Adrenal gland (tissue), 12 donors: Measurements from ENCODE around the gene METTL15. TPM values are rescaled to one million over a fixed set of nuclear protein-coding genes. Genes with fewer than 3 reads are reported as not detected.

Source experiments
- DNase-seq, 7 donors: peaks; one replicate each; pipeline ENCODE4 v3.0.0-alpha.2; 2019 to 2020
- H3K27ac ChIP-seq, 5 donors: fragments of 200-600 bp; sonication (generic) in 4 of 5; 1 replicate in 3 of 5; 2 replicates in 2 of 5; pipeline versions ENCODE4 v1.5.1 to v1.8.0; 2016 to 2020; ENCODE audit warnings: mild to moderate bottlenecking in 1 of 5
- H3K27me3 ChIP-seq: fragments of 200-600 bp; 2 replicates; pipeline ENCODE4 v1.8.0; 2021
- H3K36me3 ChIP-seq, 2 donors: fragments of 200-600 bp; replicated peaks in 1 of 2; 1 replicate in 1 of 2; 2 replicates in 1 of 2; pipeline versions ENCODE4 v1.5.1 to v1.8.0; 2018 to 2022
- H3K4me1 ChIP-seq, 2 donors: fragments of 200-600 bp; replicated peaks in 1 of 2; 1 replicate in 1 of 2; 2 replicates in 1 of 2; pipeline versions ENCODE4 v1.5.1 to v1.8.0; 2018 to 2021
- H3K4me3 ChIP-seq, 4 donors: fragments of 200-600 bp; sonication (generic) in 3 of 4; one replicate each; pipeline ENCODE4 v1.5.1; 2016 to 2018
- H3K9me3 ChIP-seq, 3 donors: fragments of 200-600 bp; sonication (generic) in 1 of 3; replicated peaks in 1 of 3; 1 replicate in 2 of 3; 2 replicates in 1 of 3; pipeline versions ENCODE4 v1.5.1 to v1.8.0; 2016 to 2021
- POLR2A ChIP-seq, 2 donors: fragments of 450-650 bp; IDR thresholded peaks; one replicate each; pipeline ENCODE4 v1.6.1; 2017; ENCODE audit warnings: antibody characterized with exemption in 2 of 2, mild to moderate bottlenecking in 2 of 2, moderate library complexity in 1 of 2
- WGBS, 4 donors: extraction: QIAGEN DNeasy Blood & Tissue Kit in 2 of 4; methylation state at CpG; one replicate each; pipeline versions ENCODE4 v1.1.5 to v1.1.7; 2013 to 2017; 5-methylcytosine and 5-hydroxymethylcytosine counted together
- intact Hi-C, 2 donors: fragments of 100-400 bp; cut with DNase I; formaldehyde crosslinking; loops; one replicate each; pipeline versions ENCODE4 v1.14.1 to v1.15.0; 2022 to 2023
- polyA plus RNA-seq, 3 donors: library from polyadenylated mRNA; stranded (reverse); fragments of 200-250 nt in 2 of 3; fragments of 350-450 nt in 1 of 3; fragmentation: Illumina TruSeq in 1 of 3; extraction: RNeasy Lipid Tissue Mini Kit (QIAGEN cat#74804) in 1 of 3; gene quantifications; one replicate each; pipeline ENCODE4 v1.2.3, GENCODE V29; 2013 to 2014
- total RNA-seq, 9 donors: library from RNA; depleted of rRNA in 4 of 9; stranded (reverse); fragments of >200 nt in 4 of 9; fragments of 120-200 nt in 1 of 9; fragmentation: NEBNext Ultra II Directional in 1 of 9; extraction: Animal tissue kit (Norgen Biotek cat#: 25700) in 1 of 9; gene quantifications; one replicate each; pipeline versions ENCODE4 v1.1.0 to v1.2.4, GENCODE V29; 2013 to 2023
- TF ChIP-seq, protein P1 (sequence below), 6 experiments: fragments of 450-650 bp in 4 of 6; fragments of 200-600 bp in 2 of 6; sonication (generic) in 1 of 6; IDR thresholded peaks; 1 replicate in 5 of 6; 2 replicates in 1 of 6; pipeline versions ENCODE4 v1.5.1 to v1.8.0; 2016 to 2021; ENCODE audit warnings: antibody characterized with exemption in 6 of 6, mild to moderate bottlenecking in 2 of 6, moderate library complexity in 1 of 6
- donor health status: healthy with polysubstance abuse.
- donor health status: Bipolar disorder and iron deficiency.
- donor health status: DM: yes; HTN: yes; CAD: no.
- donor health status: DM: no; HTN: no; CAD: no.
- donor health status: DM: no; HTN: no; CAD: no.
- donor health status: DM: yes; HTN: yes; CAD: no.

Gene METTL15
- total and polyA plus RNA-seq, 12 donors: 7.4 to 45.5 (median 17.3) TPM

DNA sequence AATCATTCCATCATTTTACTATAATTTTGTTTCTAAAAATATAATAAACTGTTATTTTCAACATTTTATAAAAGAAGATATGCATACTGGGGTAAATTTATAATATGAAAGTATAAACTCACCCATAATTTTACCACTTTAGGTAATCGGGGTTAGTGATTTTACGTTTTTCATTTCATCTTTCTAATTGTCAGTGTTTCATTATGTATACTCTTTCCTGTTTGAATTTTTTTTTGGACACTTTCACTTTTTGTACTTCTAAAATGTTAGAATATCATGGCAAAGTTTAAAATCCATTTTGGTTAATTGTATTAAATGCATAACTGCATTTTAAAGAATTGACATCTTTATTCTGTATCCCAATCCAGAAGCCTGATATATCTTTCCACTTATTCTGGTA, 115.8 kb downstream of the METTL15 start:
- peaks cover 0 to 6% (median 0%) of the 10 kb centered on the region in 3 donors for H3K9me3 ChIP-seq
- H3K27me3 ChIP-seq: no peaks in the 10 kb centered on the region
- H3K4me3 ChIP-seq: no peak overlapping the region
- no peak overlapping the region for H3K27ac ChIP-seq
- TF ChIP-seq, protein P1, sequence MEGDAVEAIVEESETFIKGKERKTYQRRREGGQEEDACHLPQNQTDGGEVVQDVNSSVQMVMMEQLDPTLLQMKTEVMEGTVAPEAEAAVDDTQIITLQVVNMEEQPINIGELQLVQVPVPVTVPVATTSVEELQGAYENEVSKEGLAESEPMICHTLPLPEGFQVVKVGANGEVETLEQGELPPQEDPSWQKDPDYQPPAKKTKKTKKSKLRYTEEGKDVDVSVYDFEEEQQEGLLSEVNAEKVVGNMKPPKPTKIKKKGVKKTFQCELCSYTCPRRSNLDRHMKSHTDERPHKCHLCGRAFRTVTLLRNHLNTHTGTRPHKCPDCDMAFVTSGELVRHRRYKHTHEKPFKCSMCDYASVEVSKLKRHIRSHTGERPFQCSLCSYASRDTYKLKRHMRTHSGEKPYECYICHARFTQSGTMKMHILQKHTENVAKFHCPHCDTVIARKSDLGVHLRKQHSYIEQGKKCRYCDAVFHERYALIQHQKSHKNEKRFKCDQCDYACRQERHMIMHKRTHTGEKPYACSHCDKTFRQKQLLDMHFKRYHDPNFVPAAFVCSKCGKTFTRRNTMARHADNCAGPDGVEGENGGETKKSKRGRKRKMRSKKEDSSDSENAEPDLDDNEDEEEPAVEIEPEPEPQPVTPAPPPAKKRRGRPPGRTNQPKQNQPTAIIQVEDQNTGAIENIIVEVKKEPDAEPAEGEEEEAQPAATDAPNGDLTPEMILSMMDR (IDR thresholded peaks at IDR 0.05): no peak
- no peak for TF ChIP-seq POLR2A (IDR thresholded peaks at IDR 0.05)
- no peaks in the 10 kb centered on the region for H3K36me3 ChIP-seq
- no peaks in the 10 kb centered on the region for H3K4me1 ChIP-seq
- intact Hi-C loops: no loop called here
- DNase-seq: no peak
- 89 to 96% (median 95%) methylated on average over 2 of the region's 2 CpGs for WGBS, 4 donors

DNA sequence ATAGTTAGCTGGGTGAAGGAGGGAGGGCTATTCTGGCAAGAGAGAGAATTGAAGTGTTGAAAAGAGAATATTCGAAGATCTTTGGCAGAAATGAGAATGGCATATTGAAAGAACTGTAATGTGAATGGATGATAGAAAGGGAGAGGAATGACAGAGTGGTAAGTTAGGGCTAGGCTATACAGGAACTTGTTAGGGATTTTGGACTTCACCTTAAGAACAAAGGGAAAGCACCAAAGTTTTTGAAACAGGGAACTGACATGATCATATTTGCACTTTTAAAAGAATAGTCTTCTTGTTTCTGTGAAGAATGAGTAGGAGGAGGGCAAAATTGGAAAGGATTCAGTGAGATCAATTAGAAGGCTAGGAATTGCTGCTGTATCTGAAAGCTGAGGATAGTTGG, 119.3 kb downstream of the METTL15 start:
- H3K9me3 ChIP-seq: peaks cover 0 to 6% (median 0%) of the 10 kb centered on the region in 3 donors
- no peaks in the 10 kb centered on the region for H3K4me1 ChIP-seq
- intact Hi-C loops: no loop called here
- TF ChIP-seq, protein P1 (IDR thresholded peaks at IDR 0.05): no peak
- TF ChIP-seq POLR2A (IDR thresholded peaks at IDR 0.05): no peak
- no peak overlapping the region for H3K27ac ChIP-seq
- whole genome bisulfite sequencing, 4 donors: 86 to 99% (median 95%) methylated on average over 1 of the region's 1 CpG
- no peaks in the 10 kb centered on the region for H3K27me3 ChIP-seq
- DNase-seq: no peak
- no peak overlapping the region for H3K4me3 ChIP-seq
- H3K36me3 ChIP-seq: no peaks in the 10 kb centered on the region

DNA sequence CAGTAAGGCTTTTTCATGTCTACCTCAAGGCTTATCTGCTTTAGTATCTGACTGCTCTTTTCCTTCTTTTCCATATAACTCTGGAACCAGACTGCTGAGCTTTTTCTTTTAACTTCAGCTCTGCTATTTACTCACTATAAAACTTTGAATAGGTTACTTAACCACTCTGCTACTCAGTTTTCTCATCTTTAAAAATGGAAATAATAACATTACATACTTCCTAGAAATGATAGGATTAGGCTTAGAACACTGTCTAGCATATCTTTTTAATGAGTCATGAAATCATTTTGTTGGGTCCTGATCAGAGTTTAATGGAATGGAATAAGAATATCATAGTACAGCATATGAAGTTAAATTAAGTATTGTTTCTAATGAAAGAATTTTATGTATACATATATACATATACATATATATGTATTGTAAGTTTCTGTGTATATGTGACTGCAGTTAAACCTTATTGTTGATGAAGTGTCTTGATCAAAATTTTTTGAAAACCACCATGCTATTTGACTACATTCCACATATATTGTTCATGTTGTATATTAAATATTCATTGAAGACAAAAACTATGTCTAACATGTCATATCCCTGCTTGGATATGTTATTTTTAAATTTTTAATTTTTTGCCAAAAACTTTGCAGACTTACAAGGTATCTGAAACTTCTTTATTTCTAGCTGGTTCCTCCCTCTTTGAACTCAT, 120.2 kb downstream of the METTL15 start:
- no peak for DNase-seq
- peaks cover 0 to 6% (median 0%) of the 10 kb centered on the region in 3 donors for H3K9me3 ChIP-seq
- no peaks in the 10 kb centered on the region for H3K27me3 ChIP-seq
- no peak overlapping the region for H3K4me3 ChIP-seq
- H3K36me3 ChIP-seq: no peaks in the 10 kb centered on the region
- intact Hi-C loops: no loop called here
- no peak overlapping the region for H3K27ac ChIP-seq
- no peaks in the 10 kb centered on the region for H3K4me1 ChIP-seq
- no peak for TF ChIP-seq POLR2A (IDR thresholded peaks at IDR 0.05)
- TF ChIP-seq, protein P1 (IDR thresholded peaks at IDR 0.05): no peak

DNA sequence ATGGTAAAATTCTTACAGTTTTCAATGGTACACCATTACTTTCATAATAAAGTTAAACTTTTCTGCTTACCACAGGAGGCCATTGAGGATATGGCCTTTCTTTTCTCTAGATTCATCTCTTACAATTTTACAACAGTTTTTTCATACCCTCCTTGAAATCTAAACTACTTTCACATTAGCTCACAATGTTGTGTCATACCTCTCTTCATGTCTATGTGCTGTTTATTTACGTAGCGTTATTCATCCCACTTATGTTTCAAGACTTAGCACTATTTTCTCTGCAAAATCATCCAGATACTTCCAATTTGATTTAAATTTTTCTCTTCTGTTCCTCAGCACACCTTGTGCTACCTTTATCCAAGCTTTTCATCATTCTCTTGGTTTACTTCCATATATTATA, 123.3 kb downstream of the METTL15 start:
- Histone ChIP-seq H3K4me1 (no peaks in the 10 kb centered on the region), H3K4me3 (no peak overlapping the region), H3K27me3 (no peaks in the 10 kb centered on the region), H3K27ac (no peak overlapping the region), H3K9me3 (no peaks in the 10 kb centered on the region), H3K36me3 (no peaks in the 10 kb centered on the region)
- 96 to 100% (median 99%) methylated on average over 2 of the region's 2 CpGs for WGBS, 4 donors
- TF ChIP-seq, protein P1 (IDR thresholded peaks at IDR 0.05): no peak
- TF ChIP-seq POLR2A (IDR thresholded peaks at IDR 0.05): no peak
- DNase-seq: no peak
- intact Hi-C loops: no loop called here
